ENCODE results near the gene ZBTB48.

GRCh38 chr1:6619045-6619444, 39.3 kb downstream of the ZBTB48 start:
- no peak for TF ChIP-seq CTCF (IDR thresholded peaks at IDR 0.05)
- TF ChIP-seq POLR2A (IDR thresholded peaks at IDR 0.05) = no peak

All from prostate gland (tissue), 2 donors.